GM19452 (cell line): ENCODE results near the gene SHC4.
"Not testable (repeated sequence)": the region's sequence is repeated elsewhere in the genome, so short reads cannot be mapped to it uniquely, and the experiment has no call there.

ENCODE experiments used
- ATAC-seq: cut with Tn5 transposase; IDR thresholded peaks from one replicate; pipeline ENCODE4 v1.9.1; 2021; ENCODE audit not compliant: unreplicated experiment

SHC4 gene

GRCh38 chr15:48970926-48971325 is 7.2 kb upstream of the SHC4 start:
- not testable (repeated sequence) for ATAC-seq

GRCh38 chr15:48968066-48968465 is 4.3 kb upstream of the SHC4 start:
- ATAC-seq: no peak

- no peak for ATAC-seq
Observed at GRCh38 chr15:48967336-48967735, 3.6 kb upstream of the SHC4 start.

- peak; percentile 71 for ATAC-seq
Observed at GRCh38 chr15:48966595-48967301, 3.0 kb upstream of the SHC4 start.

GRCh38 chr15:48965972-48966371 is 2.3 kb upstream of the SHC4 start:
- peak; percentile 62 for ATAC-seq

- no peak for ATAC-seq
Observed at GRCh38 chr15:48964898-48965297, 1.2 kb upstream of the SHC4 start.

GRCh38 chr15:48962662-48963523 is 826 bp downstream of the SHC4 start:
- ATAC-seq: peak; percentile 4

- ATAC-seq: no peak
Observed at GRCh38 chr15:48955967-48956366, 7.8 kb downstream of the SHC4 start.

- ATAC-seq: no peak
Observed at GRCh38 chr15:48955370-48955769, 8.3 kb downstream of the SHC4 start.

GRCh38 chr15:48954538-48954937 is 9.2 kb downstream of the SHC4 start:
- ATAC-seq: no peak

- no peak for ATAC-seq
Observed at GRCh38 chr15:48946840-48947187, 16.9 kb downstream of the SHC4 start.

- ATAC-seq: no peak
Observed at GRCh38 chr15:48946074-48946839, 17.5 kb downstream of the SHC4 start.

- no peak for ATAC-seq
Observed at GRCh38 chr15:48945386-48945785, 18.3 kb downstream of the SHC4 start.

GRCh38 chr15:48941904-48942303 is 21.8 kb downstream of the SHC4 start:
- ATAC-seq: no peak

GRCh38 chr15:48940508-48940907 is 23.2 kb downstream of the SHC4 start:
- ATAC-seq: peak; percentile 95

GRCh38 chr15:48939648-48940047 is 24.1 kb downstream of the SHC4 start:
- ATAC-seq: no peak

- ATAC-seq: no peak
Observed at GRCh38 chr15:48937886-48938285, 25.8 kb downstream of the SHC4 start.

- ATAC-seq: no peak
Observed at GRCh38 chr15:48936666-48937065, 27.1 kb downstream of the SHC4 start.

GRCh38 chr15:48935236-48935635 is 28.5 kb downstream of the SHC4 start:
- no peak for ATAC-seq

GRCh38 chr15:48930735-48931134 is 33.0 kb downstream of the SHC4 start:
- no peak for ATAC-seq

GRCh38 chr15:48929661-48930060 is 34.1 kb downstream of the SHC4 start:
- ATAC-seq: no peak
